Epithelial cell of esophagus (primary cell): ENCODE results near the gene ZXDC.

Experiments
- DNase-seq: peaks from one replicate; pipeline ENCODE4 v3.0.0; 2010; ENCODE audit warnings: low read depth
- H3K4me3 ChIP-seq: 2 replicates; pipeline ENCODE4 v1.5.1; 2011; ENCODE audit warnings: mild to moderate bottlenecking, low read length, control low read depth
- CTCF ChIP-seq: IDR thresholded peaks from 2 replicates; pipeline ENCODE4 v1.5.1; 2011; ENCODE audit warnings: low read depth, mild to moderate bottlenecking, low read length, control low read depth, inconsistent platforms; ENCODE audit not compliant: insufficient read depth; ENCODE audit errors: missing control alignments

Gene ZXDC

GRCh38 chr3:126448893-126449180 is 26.9 kb downstream of the ZXDC start:
- DNase-seq, result no peak
- no peak for TF ChIP-seq CTCF
- no peak overlapping the region for H3K4me3 ChIP-seq

- no peak for DNase-seq
- H3K4me3 ChIP-seq, result no peak overlapping the region
- TF ChIP-seq CTCF, result no peak
These were observed 27.4 kb downstream of the ZXDC start for GRCh38 chr3:126448136-126448892.

GRCh38 chr3:126447456-126448106 is 28.1 kb downstream of the ZXDC start:
- no peak for TF ChIP-seq CTCF
- DNase-seq, result no peak

GRCh38 chr3:126446791-126447190 is 28.9 kb downstream of the ZXDC start:
- no peak for TF ChIP-seq CTCF
- H3K4me3 ChIP-seq, result no peak overlapping the region
- no peak for DNase-seq

More at GRCh38 chr3:126447456-126448106, 28.1 kb downstream of the ZXDC start:
- H3K4me3 ChIP-seq, result no peak overlapping the region

GRCh38 chr3:126446301-126446700 is 29.4 kb downstream of the ZXDC start:
- no peak overlapping the region for H3K4me3 ChIP-seq
- no peak for TF ChIP-seq CTCF
- no peak for DNase-seq

- H3K4me3 ChIP-seq, result no peak overlapping the region
- no peak for DNase-seq
- TF ChIP-seq CTCF, result no peak
These were observed 30.2 kb downstream of the ZXDC start for GRCh38 chr3:126445506-126445905.

GRCh38 chr3:126442856-126443242 is 32.8 kb downstream of the ZXDC start:
- no peak for DNase-seq
- TF ChIP-seq CTCF, result no peak

More at GRCh38 chr3:126442856-126443242, 32.8 kb downstream of the ZXDC start:
- H3K4me3 ChIP-seq, result no peak overlapping the region
